GM18861 (cell line): ENCODE data around the gene SELE.
"Not testable (repeated sequence)": the region's sequence is repeated elsewhere in the genome, so short reads cannot be mapped to it uniquely, and the experiment has no call there.

Source experiments
- ATAC-seq: cut with Tn5 transposase; IDR thresholded peaks from one replicate; pipeline ENCODE4 v1.9.1; 2021; ENCODE audit not compliant: unreplicated experiment

The SELE gene

GRCh38 chr1:169723763-169724162 is 10.1 kb downstream of the SELE start:
- no peak for ATAC-seq

GRCh38 chr1:169722779-169723178 is 11.1 kb downstream of the SELE start:
- ATAC-seq: no peak

- ATAC-seq: not testable (repeated sequence)
These were observed 18.8 kb downstream of the SELE start for GRCh38 chr1:169715100-169715499.

GRCh38 chr1:169713090-169713489 is 20.8 kb downstream of the SELE start:
- ATAC-seq: not testable (repeated sequence)

GRCh38 chr1:169712309-169712631 is 21.6 kb downstream of the SELE start:
- no peak for ATAC-seq

GRCh38 chr1:169711469-169712308 is 22.2 kb downstream of the SELE start, which contains the start of gene SELL:
TSS of gene SELL (minus strand) at chr1:169711620. CDS start at chr1:169711498, 122 bp downstream.
- ATAC-seq: peak; percentile 58

- ATAC-seq: no peak
These were observed 25.2 kb downstream of the SELE start for GRCh38 chr1:169708647-169709046.

- no peak for ATAC-seq
These were observed 25.8 kb downstream of the SELE start for GRCh38 chr1:169707912-169708604.

- no peak for ATAC-seq
These were observed 29.1 kb downstream of the SELE start for GRCh38 chr1:169704797-169705196.

- no peak for ATAC-seq
These were observed 32.4 kb downstream of the SELE start for GRCh38 chr1:169701261-169702005.

GRCh38 chr1:169699707-169700106 is 34.2 kb downstream of the SELE start:
- ATAC-seq: no peak

- no peak for ATAC-seq
These were observed 34.9 kb downstream of the SELE start for GRCh38 chr1:169698976-169699375.

- peak; percentile 32 for ATAC-seq
These were observed 36.1 kb downstream of the SELE start for GRCh38 chr1:169697755-169698154.

- peak; percentile 32 for ATAC-seq
These were observed 37.4 kb downstream of the SELE start for GRCh38 chr1:169696273-169697100.

- ATAC-seq: peak; percentile 22
These were observed 39.4 kb downstream of the SELE start for GRCh38 chr1:169694304-169695075.

GRCh38 chr1:169692756-169693460 is 41.0 kb downstream of the SELE start:
- ATAC-seq: peak; percentile 32

- ATAC-seq: no peak
These were observed 43.4 kb downstream of the SELE start for GRCh38 chr1:169690489-169690888.

- ATAC-seq: no peak
These were observed 44.5 kb downstream of the SELE start for GRCh38 chr1:169689395-169689794.

- not testable (repeated sequence) for ATAC-seq
These were observed 45.5 kb downstream of the SELE start for GRCh38 chr1:169688377-169688776.
